Glomerular endothelial cell (primary cell): ENCODE results near the gene ZNF133. TPM values are rescaled to one million over a fixed set of nuclear protein-coding genes. Genes with fewer than 3 reads are reported as not detected.
"Not testable (repeated sequence)": the region's sequence is repeated elsewhere in the genome, so short reads cannot be mapped to it uniquely, and the experiment has no call there.

ENCODE experiments used
- DNase-seq: peaks from one replicate; pipeline ENCODE4 v3.0.0-alpha.2; 2011; ENCODE audit warnings: low read depth, low spot score; ENCODE audit errors: extremely low read depth
- total RNA-seq: library from RNA; depleted of rRNA; stranded (reverse); fragments of >200 nt; gene quantifications from 2 replicates; pipeline ENCODE4 v1.2.3, GENCODE V29; 2015

The ZNF133 gene
- total RNA-seq, 1 donor from 2014 or later, result 12.4 TPM

DNA sequence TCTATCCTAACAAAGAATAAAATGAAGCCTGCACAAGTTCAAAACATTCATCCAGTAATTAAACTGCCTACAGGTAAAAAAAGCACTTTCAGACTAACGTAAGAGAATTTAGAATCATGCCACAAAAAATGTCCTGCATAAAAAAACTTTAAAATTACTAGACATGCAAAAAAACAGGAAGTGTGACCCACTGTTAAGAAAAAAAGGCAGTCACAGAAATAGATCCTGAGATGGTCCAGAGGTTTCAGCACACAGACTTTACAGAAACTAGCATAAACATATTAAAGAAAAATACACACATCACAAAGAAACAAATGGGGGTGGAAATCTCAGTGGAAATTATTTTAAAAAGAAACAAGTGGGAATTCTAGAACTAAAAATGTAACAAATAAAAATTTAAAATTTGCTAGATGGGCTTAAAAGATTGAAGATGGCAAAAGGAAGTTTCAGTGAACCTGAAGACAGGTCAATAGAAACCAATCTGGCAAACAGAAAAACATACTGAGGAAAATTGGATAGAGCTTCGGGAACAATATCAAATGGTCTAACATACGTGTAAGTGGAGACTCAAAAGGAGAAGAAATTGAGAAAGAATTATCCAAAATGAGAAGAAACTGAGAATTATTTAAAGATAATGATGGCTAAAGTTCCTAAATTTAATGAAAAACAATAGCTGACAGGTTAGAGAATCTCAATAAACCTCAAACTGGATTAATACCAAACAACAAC lies 3.4 kb upstream of the ZNF133 start:
- DNase-seq, result no peak

DNA sequence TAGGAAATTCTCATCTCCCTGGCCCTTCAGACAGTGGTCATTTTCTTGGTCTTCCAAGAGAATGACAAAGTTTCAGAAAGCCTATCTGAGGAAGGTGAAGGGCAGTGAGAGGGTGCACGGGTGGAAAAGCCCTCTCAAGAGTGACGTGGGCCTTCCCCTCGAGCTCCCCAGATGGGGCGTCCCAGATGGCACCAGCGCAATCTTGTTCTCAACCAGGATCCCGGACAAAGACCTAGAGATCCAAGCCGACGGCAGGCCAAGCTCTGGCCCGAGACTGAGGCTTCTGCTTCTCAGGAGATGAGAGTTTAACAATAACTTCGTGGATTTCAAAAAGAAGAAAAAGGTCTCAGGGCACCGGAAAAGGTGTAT lies 797 bp upstream of the ZNF133 start:
- no peak for DNase-seq

DNA sequence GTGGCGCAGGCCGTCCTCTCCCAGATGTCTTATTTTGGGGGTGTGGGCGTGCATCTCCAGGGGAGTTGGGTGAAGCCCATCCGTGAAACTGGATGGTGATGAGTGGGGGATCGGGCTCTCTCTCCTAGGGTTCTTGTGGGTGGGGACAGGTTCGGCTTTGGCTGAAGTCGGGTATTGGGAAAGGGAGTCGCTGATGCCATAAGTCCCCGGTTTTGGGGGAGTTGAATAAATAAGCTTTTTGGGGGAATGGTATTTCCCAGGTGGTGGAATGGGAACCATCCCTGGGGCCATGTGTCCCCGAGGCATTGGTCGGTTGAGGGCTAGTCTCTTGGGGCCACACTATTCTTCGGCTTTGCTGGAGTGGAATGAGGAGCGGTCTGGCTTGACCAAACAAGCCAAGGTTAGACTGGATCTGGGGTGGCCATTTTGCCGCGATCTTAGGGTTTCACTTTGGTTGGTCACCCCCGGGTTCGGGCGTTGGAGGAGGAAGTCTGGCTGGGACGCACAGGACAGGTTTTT lies 481 bp downstream of the ZNF133 start:
- no peak for DNase-seq

DNA sequence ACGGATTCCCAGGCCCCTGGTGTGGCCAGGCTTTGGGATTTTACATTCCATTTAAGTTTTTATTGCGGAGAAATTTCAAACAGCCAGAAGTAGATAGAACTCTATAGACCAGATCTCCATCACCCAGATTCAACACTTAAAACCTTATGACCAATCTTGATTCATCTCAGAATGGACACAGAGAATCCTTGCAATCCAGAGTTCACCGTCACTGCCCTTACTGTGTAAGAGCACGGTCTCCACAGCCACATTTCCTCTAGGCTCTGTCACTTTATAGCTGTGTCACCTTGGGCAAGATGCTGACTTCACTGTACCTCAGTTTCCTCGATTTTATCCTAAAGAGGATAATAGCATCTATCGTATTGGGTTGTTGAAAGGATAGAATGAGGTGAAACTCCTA lies 979 bp downstream of the ZNF133 start:
- no peak for DNase-seq

DNA sequence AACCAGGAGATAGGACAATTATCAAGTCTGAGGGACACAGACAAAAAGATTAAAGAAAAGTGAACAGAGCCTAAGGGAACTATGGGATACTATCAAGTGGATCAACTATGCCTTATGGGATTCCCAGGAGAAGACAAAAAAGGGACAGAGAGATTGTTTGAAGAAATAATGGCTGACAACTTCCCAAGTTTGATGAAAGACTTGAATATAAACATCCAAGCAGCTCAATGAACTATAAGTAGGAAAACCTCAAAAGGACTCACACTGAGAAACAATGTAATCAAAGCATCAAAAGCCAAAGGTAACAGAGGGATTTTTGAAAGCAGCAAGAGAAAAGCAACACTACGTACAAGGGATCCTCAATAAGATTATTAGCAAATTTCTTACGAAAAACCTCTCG lies 11.0 kb downstream of the ZNF133 start:
- no peak for DNase-seq

DNA sequence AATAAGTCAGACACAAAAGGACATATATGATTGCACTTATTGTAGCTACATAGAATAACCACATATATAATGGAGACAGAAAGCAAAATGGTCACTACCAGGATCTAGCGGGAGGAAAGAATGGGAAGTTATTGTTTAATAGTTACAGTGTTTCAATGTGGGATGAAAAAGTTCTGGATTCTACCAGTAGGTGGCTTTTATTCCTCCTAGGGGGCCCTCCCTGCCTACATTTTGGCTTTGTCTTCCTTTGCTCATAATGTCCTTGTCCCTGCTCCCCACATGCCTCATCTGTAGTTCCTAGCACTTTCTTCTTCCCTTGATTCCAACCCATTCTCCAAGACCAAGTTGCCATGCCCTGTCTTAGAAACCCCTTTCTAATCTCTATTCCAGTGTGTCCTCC lies 16.3 kb downstream of the ZNF133 start:
- DNase-seq, result no peak

DNA sequence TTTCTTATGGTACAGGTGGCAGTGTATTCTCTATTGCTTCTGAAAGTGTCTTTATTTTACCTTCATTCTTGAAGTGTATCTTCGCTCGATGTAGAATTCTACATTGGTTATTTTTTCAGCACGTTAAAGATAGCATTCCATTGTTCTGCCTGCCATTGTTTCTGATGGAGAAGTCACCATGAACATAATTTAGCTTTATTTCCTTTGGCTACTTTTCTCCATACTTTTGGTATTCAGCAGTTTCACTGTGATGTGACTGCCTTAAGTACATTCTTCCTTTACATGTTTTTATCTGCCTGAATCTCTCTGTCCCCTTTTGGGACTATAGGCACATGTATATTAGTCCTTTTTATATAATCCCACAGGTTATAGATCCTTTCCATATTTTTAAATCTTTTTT lies 19.0 kb downstream of the ZNF133 start:
- DNase-seq, result no peak

DNA sequence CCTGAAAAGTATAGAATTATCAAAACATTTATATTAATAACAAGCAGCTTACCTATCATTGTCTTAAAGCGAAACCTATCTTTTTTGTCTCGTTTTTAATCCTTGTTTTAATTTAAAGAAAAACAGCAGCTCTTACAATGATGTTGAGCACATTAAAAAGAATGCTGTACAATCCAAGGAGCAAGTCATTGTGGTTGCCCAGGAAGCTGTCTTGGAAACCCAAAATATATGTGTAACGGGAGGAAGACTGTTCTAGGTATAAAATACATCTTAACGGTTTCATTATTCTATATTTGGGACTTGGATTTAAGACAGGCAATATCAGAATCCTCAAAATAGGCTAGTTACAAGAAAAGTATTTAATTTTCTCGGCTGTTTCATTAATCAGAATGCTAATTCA lies 21.7 kb downstream of the ZNF133 start:
- DNase-seq, result no peak

DNA sequence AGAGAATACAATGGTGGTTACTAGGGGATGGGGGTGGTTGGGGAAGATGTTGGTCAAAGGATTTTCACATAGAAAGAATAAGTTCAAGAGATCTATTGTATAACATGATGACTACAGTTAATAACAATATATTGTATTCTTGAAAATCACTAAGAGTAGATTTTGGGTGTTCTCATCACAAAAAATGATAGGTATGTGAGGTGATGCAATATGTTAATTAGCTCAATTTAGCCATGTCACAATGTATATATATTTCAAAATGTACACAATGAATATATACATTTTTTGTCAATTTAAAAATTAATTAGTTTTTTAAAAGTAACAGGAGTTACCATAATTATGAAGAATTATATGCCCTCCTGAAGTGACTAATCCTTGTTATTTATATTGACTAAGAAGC lies 22.3 kb downstream of the ZNF133 start:
- no peak for DNase-seq

DNA sequence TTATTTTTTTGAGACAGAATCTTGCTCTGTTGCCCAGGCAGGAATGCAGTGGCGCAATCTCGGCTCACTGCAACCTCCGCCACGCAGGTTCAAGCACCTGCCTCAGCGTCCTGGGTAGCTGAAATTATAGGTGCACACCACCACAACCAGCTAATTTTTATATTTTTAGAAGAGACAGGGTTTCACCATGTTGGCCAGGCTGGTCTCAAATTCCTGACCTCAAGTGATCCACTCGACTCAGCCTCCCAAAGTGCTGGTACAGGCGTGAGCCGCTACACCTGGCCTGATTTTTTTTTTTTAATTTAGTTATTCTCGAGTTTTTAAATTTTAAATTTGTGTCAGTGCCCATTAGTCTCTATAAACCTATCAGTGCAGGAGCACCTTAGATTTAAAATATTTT lies 24.4 kb downstream of the ZNF133 start:
- no peak for DNase-seq

DNA sequence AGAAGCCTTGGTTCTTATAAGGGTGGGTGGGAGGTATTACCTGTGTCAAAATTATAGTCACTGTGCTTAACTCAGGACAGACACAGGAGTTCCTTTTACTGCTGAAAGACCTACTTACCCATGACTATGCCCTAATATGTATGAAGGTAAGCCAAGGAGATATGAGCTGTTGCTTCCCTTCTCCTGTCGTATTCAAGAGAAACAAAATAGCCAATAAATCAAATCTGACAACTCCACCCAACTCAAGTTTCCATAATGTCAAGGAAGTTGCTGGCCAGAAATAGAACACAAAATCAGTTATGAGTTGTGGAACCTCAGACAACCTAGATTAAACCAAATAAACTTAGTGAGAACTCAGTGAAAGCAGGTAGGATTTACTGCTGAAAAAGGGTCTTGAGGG lies 25.1 kb downstream of the ZNF133 start:
- no peak for DNase-seq

DNA sequence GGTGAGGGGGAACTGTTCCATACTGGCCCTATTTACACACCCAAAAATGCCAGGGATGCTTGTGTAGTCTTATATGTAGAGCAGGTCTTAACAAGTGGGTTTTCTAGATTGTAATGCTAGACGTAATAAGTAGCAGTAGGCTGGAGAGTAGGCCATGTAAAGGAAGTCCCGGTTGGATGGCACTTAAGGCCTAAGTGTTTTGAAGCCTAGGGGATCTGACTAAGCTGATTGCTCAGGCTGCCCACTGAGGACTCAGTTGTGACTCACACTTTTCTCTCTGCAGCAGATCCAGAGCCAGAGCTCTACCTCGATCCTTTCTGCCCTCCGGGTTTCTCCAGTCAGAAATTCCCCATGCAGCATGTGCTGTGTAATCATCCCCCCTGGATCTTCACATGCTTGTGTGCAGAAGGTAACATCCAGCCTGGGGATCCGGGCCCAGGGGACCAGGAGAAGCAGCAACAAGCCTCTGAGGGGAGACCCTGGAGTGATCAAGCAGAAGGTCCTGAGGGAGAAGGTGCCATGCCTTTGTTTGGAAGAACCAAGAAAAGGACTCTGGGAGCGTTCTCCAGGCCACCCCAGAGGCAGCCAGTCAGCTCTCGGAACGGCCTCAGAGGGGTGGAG lies 26.6 kb downstream of the ZNF133 start:
- no peak for DNase-seq

DNA sequence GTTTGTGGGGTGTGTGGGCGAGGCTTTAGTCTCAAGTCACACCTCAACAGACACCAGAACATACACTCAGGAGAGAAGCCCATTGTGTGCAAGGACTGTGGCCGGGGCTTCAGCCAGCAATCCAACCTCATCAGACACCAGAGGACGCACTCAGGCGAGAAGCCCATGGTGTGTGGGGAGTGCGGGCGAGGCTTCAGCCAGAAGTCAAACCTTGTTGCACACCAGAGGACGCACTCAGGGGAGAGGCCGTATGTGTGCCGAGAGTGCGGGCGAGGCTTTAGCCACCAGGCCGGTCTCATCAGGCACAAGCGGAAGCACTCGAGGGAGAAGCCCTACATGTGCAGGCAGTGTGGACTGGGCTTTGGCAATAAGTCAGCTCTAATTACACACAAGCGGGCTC lies 27.8 kb downstream of the ZNF133 start:
- no peak for DNase-seq

DNA sequence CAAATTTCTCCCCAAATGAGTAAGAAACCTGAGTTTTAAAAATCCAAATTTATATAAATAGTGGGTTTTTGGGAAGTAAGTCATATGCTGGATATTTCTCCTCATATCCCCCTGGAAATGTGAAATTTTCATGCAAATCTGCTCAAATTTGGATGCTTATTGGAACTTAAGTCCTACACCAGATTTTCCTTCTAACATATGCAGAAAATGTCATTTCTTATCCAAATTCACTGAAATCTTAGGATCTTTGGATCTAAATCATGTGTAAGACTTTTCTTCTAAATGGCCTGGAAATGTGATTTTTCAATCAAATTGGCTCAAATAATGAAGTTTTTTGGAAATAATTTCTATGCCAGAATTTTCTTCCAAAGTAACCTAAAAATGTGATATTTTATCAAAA lies 33.0 kb downstream of the ZNF133 start:
- DNase-seq, result no peak

DNA sequence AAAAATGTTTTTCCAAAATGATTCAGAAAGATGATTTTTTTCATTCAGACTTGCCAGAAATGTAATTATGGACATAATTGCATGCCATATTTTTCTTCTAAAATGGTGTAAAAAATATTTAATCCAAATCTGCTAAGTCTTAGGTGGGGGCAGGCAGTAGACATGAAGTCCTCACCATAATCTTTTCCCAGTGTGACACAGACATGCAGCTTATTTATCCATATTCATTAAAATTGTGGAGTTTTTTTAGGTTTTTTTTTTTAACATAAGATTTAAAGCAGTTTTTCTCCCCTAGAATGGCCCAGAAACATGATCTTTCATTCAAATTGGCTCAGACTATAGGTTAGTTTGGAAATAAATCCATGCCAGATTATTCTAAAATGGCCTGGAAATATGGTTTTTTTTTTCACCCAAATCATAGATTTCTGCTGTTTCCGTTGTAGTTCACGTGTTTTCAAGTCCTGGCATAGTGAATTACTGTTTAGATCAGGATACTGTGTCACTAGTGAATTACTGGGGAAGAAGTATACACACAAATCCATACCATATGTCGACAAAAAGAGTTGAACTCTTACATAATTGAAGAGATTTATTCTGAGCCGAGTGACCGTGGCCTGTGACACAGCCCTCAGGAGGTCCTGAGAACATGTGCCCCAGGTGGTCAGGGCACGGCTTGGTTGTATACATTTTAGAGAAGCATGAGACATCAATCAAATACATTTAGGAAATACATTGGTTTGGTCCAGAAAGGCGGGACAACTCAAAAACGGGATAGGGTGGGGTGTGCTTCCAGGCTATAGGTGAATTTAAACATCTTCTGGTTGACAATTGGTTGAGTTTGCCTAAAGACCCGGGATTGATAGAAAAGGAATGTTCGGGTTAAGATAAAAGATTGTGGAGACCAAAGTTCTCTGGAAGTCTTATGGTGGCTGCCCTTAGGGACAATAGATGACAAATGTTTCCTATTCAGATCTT lies 33.9 kb downstream of the ZNF133 start:
- DNase-seq, result no peak

DNA sequence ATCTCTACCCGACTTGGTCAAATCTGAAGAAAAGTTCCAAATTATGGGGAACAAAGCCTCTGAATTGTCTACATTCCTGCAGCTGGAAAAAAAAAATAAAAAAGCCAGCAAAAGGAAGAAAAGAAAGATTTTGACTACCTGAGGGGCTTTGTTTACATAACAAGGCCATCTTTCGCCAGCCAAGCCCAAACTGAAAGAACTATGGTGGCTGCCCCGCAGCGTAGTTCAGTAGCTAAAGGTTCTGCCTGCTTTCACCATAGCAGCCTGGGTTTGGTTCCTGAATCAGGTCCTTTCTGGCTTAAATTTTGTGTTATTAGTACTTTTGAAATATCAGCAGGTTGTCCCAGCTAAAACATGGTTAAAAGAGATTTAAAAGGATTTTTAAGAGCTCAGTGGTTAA lies 35.4 kb downstream of the ZNF133 start:
- DNase-seq, result no peak

DNA sequence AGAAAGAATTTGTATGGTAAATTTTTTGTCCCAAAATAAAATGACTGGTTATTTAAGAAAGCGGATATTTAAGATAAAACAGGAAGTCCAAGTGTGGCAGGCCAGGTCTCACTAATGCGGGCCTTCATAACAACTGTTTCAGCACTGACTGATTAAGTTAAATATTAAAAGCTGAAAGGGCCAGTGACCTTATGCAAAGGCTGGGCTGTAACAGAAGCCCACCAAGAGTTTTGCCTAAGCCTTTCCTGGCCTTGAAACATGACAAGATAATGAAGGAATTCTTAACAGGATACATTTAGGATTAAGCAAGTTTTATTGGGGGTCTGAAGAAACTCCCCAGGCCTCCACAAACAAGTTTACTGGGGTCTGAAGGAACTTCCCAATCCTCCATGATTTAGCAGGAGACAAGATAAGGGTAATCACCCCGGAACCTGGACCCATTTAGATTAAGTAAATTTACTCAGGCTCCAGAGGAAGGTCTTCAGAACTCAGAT lies 36.3 kb downstream of the ZNF133 start:
- DNase-seq, result no peak

DNA sequence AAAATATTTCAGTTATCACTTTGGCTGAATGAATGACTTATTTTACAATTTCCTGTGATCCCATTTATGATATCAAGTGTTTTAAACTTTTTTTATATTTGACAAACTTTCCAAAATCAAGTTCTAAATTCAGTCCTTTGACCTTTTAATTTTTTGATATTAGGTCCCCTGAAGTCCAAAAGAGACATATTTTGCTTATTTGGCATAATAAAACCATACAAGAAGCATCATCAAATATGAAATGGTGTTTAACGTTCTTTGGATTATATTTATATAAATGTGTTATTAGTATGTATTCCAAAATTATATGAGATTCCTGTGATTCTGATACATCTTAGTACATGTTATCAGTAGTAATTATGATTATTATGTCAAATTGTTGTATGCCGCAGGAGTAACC lies 38.7 kb downstream of the ZNF133 start:
- DNase-seq, result no peak

DNA sequence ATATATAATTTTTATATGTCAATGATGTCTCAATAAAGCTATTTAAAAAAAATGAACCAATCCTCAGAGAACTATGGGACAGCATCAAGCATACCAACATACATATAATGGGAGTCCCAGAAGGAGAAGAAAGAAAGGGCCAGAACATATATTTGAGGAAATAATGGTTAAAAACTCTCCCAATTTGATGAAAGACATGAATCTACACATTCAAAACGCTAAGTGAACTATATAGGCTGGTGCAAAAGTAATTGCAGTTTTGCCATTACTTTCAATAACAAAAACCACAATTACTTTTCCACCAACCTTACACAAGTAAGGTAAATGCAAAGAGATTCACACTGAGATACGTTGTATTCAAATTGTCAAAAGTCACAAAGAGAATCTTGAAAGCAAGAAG lies 43.4 kb downstream of the ZNF133 start:
- DNase-seq, result no peak

DNA sequence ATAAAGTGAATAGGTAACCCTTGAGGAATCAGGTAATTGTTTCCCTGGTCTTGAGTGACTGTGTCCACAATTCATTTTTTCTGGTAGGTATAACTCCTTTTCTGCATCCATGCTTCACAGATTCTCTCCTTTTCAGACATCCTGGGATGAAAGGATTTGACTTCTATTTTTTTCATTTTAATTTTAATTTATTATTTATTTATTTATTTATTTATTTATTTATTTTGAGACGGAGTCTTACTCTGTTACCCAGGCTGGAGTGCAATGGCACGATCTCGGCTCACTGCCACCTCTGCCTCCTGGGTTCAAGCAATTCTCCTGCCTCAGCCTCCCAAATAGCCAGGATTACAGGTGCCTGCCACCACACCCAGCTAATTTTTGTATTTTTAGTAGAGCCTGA lies 61.4 kb downstream of the ZNF133 start:
- not testable (repeated sequence) for DNase-seq

DNA sequence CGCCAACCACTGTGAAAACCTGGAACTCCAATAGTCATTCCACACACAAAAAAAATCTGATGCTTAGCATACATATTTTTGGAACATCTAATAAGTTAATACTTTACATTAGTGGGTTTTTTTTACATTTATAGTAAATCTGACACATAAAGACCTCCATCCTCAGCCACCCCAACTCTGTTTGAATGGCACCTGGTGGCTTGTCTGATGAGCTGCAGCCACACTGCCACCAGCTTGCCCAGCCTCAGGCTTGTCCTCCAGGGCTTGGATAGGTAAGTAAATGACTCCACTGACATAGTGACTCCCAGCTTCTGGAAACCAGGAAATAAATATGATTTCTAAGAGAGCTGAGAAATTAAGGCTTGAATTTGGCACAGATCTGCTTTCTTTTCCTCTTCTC lies 71.5 kb downstream of the ZNF133 start:
- DNase-seq, result no peak
